HepG2 (cell line): Measurements from ENCODE around the gene RABGAP1L. TPM values are rescaled to one million over a fixed set of nuclear protein-coding genes. Genes with fewer than 3 reads are reported as not detected.
A peak's percentile ranks its signal among the peaks of the same experiment; 100 is the strongest.

ENCODE experiments used
- CREM ChIP-seq, 2 experiments: sonication (generic) in 1 of 2; formaldehyde crosslinking in 1 of 2; IDR thresholded peaks; 2 replicates each; pipeline versions ENCODE4 v1.4.0 to v1.6.1; 2016 to 2020; ENCODE audit warnings: antibody characterized with exemption in 1 of 2, mild to moderate bottlenecking in 1 of 2, missing genetic modification reagents in 1 of 2
- CSRNP1 ChIP-seq: sonication (generic); formaldehyde crosslinking; IDR thresholded peaks from 2 replicates; pipeline ENCODE4 v1.8.1; 2023; ENCODE audit warnings: mild to moderate bottlenecking, missing genetic modification reagents
- DPF2 ChIP-seq: sonication (generic); formaldehyde crosslinking; IDR thresholded peaks from 2 replicates; pipeline ENCODE4 v1.4.0; 2020; ENCODE audit warnings: mild to moderate bottlenecking, low read depth, missing genetic modification reagents, borderline replicate concordance
- FOXK2 ChIP-seq: fragments of 450-650 bp; IDR thresholded peaks from 2 replicates; pipeline ENCODE4 v1.6.1; 2016
- HMG20B ChIP-seq: conservative IDR thresholded peaks from 2 replicates; pipeline ENCODE4 v1.6.1; 2016; ENCODE audit warnings: missing genetic modification reagents, missing compliant biosample characterization
- ISL2 ChIP-seq: sonication (generic); formaldehyde crosslinking; IDR thresholded peaks from 2 replicates; pipeline ENCODE4 v1.5.0; 2020; ENCODE audit warnings: missing genetic modification reagents
- MBD4 ChIP-seq: IDR thresholded peaks from 2 replicates; pipeline ENCODE4 v1.6.1; 2012; ENCODE audit warnings: low read length, inconsistent platforms, borderline replicate concordance
- REST ChIP-seq, 2 experiments: IDR thresholded peaks; 2 replicates each; pipeline ENCODE4 v1.6.1; 2011 to 2012; ENCODE audit warnings: low read length in 2 of 2, borderline replicate concordance in 1 of 2, low read depth in 1 of 2, mild to moderate bottlenecking in 1 of 2, moderate library complexity in 1 of 2
- SMARCC2 ChIP-seq: fragments of 450-650 bp; IDR thresholded peaks from 2 replicates; pipeline ENCODE4 v1.6.1; 2017; ENCODE audit warnings: antibody characterized with exemption, mild to moderate bottlenecking
- TEAD3 ChIP-seq: optimal IDR thresholded peaks from 2 replicates; pipeline ENCODE3; 2016; ENCODE audit warnings: borderline replicate concordance
- TRIM24 ChIP-seq: sonication (generic); formaldehyde crosslinking; IDR thresholded peaks from 2 replicates; pipeline ENCODE4 v1.8.0; 2022; ENCODE audit warnings: mild to moderate bottlenecking, missing genetic modification reagents
- ZBTB8A ChIP-seq: sonication (generic); formaldehyde crosslinking; IDR thresholded peaks from 2 replicates; pipeline ENCODE4 v1.4.0; 2020; ENCODE audit warnings: mild to moderate bottlenecking, low read depth, missing genetic modification reagents, borderline replicate concordance
- ZFP1 ChIP-seq: IDR thresholded peaks from 2 replicates; pipeline ENCODE4 v1.6.1; 2016
- ZNF143 ChIP-seq: sonication (generic); formaldehyde crosslinking; IDR thresholded peaks from 2 replicates; pipeline ENCODE4 v1.4.0; 2020; ENCODE audit warnings: missing genetic modification reagents
- ZNF670 ChIP-seq: sonication (generic); formaldehyde crosslinking; IDR thresholded peaks from 2 replicates; pipeline ENCODE4 v1.8.0; 2022; ENCODE audit warnings: mild to moderate bottlenecking, missing genetic modification reagents, borderline replicate concordance
- ZXDC ChIP-seq: sonication (generic); formaldehyde crosslinking; IDR thresholded peaks from 2 replicates; pipeline ENCODE4 v1.5.0; 2020; ENCODE audit warnings: mild to moderate bottlenecking, missing genetic modification reagents
- polyA plus RNA-seq, 8 experiments: library from polyadenylated mRNA; depleted of rRNA in 3 of 8; stranded (reverse) in 7 of 8; unstranded in 1 of 8; fragments of >200 nt; fragmentation: Illumina TruSeq in 4 of 8; extraction: Trizol in 4 of 8; gene quantifications; 2 replicates each; pipeline versions ENCODE4 v1.2.1 to v1.2.3, GENCODE V29; 2011 to 2016; ENCODE audit warnings: low read depth in 4 of 8, missing spikeins in 1 of 8, mixed read lengths in 1 of 8; ENCODE audit not compliant: insufficient read depth in 1 of 8
- total RNA-seq, 5 experiments: library from RNA; depleted of rRNA; stranded (reverse); fragments of >200 nt; fragmentation: Illumina TruSeq; extraction: Trizol; gene quantifications; 2 replicates each; pipeline ENCODE4 v1.2.3, GENCODE V29; 2016; ENCODE audit warnings: low read depth in 1 of 5

RABGAP1L gene
- total and polyA plus RNA-seq, 2 of the 13 experiments (the other 11 are each of a cell fraction or from before 2014, with no cell fraction given): 7.9 to 22.6 TPM

DNA sequence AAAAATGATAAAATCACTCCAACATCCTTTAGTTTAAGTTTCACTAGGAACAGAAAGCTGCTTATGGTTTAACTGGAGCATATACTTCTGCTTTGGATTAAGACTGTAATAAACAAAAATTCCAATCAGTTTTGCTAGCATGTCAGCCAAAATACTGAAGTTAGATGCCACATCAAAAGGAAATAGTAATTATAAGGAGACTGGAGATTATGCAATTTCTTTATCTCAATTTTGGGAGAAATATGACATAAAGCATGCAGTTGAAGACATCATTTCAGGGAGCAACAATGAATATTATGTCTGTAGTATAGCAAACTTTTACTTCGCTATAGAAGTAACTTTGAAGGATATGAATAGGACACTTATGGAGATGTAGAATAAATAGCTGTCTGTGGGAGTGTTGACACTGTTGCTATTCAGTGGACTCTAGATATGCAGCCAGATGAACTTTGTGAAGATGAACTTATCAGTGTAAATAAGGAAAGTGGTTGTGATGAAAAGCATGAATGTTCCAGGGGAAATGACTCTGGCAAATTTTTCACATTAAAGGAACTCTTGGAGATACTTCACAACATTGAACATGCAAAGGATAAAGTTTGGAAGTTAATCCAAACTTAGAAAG is 107.8 kb downstream of the RABGAP1L start (continued):
- TF ChIP-seq ISL2 (CRISPR knock-in tag) (peak; percentile 98), HMG20B (CRISPR knock-in tag) (0 out of 2 replicates have a peak, but pooled peaks have one; percentile 52), MBD4 (0 out of 2 replicates have a peak, but pooled peaks have one; percentile 76), SMARCC2 (peak; percentile 57; the same call in 1 of the 2 replicates), TRIM24 (CRISPR knock-in tag) (no peak), CSRNP1 (no peak), ZXDC (CRISPR knock-in tag) (no peak), TEAD3 (CRISPR knock-in tag) (peak; percentile 88), ZBTB8A (CRISPR knock-in tag) (no peak), ZFP1 (CRISPR knock-in tag) (peak; percentile 39; the same call in 1 of the 2 replicates), DPF2 (CRISPR knock-in tag) (peak; percentile 97), FOXK2 (peak; percentile 85), REST (IDR thresholded peaks at IDR 0.05; ENCODE audit: borderline replicate concordance in 1 of 2, low read depth in 1 of 2, low read length in 2 of 2) (peak in 1 of 2 experiments; percentile 40; a peak in 1 of 4 replicates), ZNF143 (CRISPR knock-in tag) (no peak), ZNF670 (CRISPR knock-in tag) (no peak), CREM (IDR thresholded peaks at IDR 0.05) (peak; percentile 88), CREM (CRISPR knock-in tag; IDR thresholded peaks at IDR 0.05) (no peak)
